Measurements from ENCODE around the gene DCAF11.

GRCh38 chr14:24092110-24092504 lies 22.5 kb upstream of the DCAF11 start:
- TF ChIP-seq, protein P1, sequence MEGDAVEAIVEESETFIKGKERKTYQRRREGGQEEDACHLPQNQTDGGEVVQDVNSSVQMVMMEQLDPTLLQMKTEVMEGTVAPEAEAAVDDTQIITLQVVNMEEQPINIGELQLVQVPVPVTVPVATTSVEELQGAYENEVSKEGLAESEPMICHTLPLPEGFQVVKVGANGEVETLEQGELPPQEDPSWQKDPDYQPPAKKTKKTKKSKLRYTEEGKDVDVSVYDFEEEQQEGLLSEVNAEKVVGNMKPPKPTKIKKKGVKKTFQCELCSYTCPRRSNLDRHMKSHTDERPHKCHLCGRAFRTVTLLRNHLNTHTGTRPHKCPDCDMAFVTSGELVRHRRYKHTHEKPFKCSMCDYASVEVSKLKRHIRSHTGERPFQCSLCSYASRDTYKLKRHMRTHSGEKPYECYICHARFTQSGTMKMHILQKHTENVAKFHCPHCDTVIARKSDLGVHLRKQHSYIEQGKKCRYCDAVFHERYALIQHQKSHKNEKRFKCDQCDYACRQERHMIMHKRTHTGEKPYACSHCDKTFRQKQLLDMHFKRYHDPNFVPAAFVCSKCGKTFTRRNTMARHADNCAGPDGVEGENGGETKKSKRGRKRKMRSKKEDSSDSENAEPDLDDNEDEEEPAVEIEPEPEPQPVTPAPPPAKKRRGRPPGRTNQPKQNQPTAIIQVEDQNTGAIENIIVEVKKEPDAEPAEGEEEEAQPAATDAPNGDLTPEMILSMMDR (IDR thresholded peaks at IDR 0.05), result no peak
- no peak for TF ChIP-seq POLR2A (IDR thresholded peaks at IDR 0.05)

Data from esophagus squamous epithelium (tissue), 4 donors.